Rectal smooth muscle tissue (tissue), 1 donor: ENCODE data around the gene GRIN2A.

ENCODE experiments used
- H3K27ac ChIP-seq: one replicate; pipeline ENCODE4 v1.7.0; 2013; ENCODE audit warnings: low read depth, low read length, inconsistent platforms
- H3K27me3 ChIP-seq: one replicate; pipeline ENCODE4 v1.7.0; 2013; ENCODE audit warnings: low read length; ENCODE audit not compliant: control insufficient read depth, insufficient read depth
- H3K36me3 ChIP-seq: one replicate; pipeline ENCODE4 v1.7.0; 2013; ENCODE audit warnings: low read length; ENCODE audit not compliant: control insufficient read depth, insufficient read depth
- H3K4me1 ChIP-seq: one replicate; pipeline ENCODE4 v1.7.0; 2013; ENCODE audit warnings: low read length; ENCODE audit not compliant: control insufficient read depth, insufficient read depth
- H3K4me3 ChIP-seq: one replicate; pipeline ENCODE4 v1.7.0; 2013; ENCODE audit warnings: low read length
- H3K9ac ChIP-seq: one replicate; pipeline ENCODE4 v1.7.0; 2013; ENCODE audit warnings: low read length

The GRIN2A gene

DNA sequence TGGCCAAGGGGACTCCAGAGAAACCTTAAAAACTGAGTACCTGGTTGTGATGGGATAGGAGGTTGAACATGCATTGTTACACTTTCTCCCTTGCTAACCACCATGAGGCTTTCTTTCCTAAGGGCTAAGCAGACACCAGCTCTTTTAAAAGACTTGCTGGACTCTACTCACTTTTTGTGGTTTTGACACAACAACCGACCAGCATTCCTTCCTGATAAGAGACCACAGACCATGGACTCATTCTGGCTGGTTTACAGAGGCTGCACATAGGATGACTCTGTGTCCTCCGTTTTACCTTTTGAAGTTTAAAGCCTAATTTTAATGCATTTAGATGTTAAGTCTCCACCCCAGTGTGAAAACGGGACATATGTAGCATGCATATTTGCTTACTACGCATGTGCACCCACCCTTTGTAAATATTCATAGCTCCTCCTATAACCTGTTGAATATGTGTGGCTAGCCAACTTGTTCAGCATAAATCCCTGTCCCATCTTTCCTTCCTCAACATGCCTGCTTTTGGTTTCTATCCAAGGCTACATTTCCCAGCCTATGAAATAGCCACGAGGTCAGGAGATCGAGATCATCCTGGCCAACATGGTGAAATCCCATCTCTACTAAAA lies 475.9 kb downstream of the GRIN2A start:
- no peaks in the 10 kb centered on the region for H3K27me3 ChIP-seq
- no peak overlapping the region for H3K27ac ChIP-seq
- no peaks in the 10 kb centered on the region for H3K4me1 ChIP-seq
- H3K9ac ChIP-seq: no peak overlapping the region
- H3K4me3 ChIP-seq: no peak overlapping the region
- H3K36me3 ChIP-seq: no peaks in the 10 kb centered on the region

DNA sequence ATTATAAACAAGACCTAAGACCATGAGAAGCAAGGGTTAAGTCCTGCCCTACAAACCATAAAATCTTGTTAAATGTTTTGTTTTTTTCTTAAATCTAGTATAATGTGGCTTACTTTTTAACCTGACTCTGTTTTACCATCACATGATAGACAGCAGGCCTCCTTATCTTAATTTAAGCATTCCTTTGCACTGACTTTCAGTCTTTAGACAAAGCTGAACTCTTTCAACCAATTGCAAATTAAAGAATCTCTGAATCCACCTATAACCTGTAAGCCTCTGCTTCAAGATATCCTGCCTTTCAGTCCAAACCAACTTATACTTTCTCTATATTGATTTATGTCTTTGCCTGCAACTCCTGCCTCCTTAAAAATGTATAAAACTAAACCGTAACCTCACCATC lies 478.5 kb downstream of the GRIN2A start:
- H3K27me3 ChIP-seq: no peaks in the 10 kb centered on the region
- no peaks in the 10 kb centered on the region for H3K4me1 ChIP-seq

More for the DNA sequence above, 478.5 kb downstream of the GRIN2A start:
- H3K9ac ChIP-seq: no peak overlapping the region
- no peaks in the 10 kb centered on the region for H3K36me3 ChIP-seq
- H3K27ac ChIP-seq: no peak overlapping the region
- H3K4me3 ChIP-seq: no peak overlapping the region
